SKM-1 treated with dmso at 0.1 percent for 144 hours (cell line): ENCODE measurements around the gene CRYBB1.

Experiments
- DNase-seq: peaks from one replicate; lab custom pipeline; 2025; ENCODE audit not compliant: unreplicated experiment; lab: John Stamatoyannopoulos, UW

Gene CRYBB1

DNA sequence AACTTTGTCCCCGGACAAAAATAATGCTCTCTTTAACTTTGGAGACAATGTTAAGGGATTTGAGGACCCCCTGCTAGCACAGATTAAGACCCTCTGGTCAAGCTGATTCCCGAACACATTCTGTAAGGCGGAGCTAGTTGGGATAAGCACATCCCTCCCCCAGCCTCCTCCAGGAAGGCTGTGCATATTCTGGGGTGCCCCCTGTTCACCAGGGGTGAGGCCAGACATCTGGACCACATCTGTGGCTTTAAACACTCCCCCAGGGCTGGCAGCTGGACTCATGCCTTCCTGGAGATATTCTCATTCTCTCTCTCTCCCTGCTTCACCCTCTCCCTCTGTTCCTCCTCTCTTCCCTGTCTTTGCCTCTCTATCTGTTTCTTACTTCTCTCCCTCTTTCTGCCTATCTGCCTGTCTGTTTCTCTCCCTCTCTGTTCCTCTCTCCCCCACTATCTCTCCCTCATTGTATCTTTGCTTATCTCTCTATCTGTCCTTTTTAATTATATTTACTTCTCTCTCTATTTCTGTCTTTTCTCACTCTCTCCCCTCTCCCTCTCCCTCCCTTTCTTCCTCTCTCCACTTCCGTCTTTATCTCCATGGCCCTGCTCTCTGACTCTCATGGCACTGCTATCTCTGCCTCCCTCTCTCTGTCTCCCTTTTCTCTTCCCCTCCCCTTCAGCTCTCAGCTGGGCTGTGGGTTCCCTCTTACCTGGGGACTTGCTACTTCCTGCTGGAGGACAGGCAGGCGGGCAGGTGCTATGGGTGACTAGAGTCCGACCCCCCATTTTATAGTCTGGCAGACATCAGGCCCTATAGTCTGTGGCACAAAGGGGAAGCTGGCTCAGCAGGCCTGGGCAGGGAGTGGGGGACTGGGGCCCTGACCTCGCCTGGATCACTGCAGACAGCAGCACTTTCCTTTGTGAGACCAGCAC, at the start of gene CRYBB1:
TSS of gene CRYBB1 (minus strand) at position 757 of the 929 bp plus-strand sequence. CDS start 1,708 bp downstream, outside the sequence.
- DNase-seq = peak; percentile 54

DNA sequence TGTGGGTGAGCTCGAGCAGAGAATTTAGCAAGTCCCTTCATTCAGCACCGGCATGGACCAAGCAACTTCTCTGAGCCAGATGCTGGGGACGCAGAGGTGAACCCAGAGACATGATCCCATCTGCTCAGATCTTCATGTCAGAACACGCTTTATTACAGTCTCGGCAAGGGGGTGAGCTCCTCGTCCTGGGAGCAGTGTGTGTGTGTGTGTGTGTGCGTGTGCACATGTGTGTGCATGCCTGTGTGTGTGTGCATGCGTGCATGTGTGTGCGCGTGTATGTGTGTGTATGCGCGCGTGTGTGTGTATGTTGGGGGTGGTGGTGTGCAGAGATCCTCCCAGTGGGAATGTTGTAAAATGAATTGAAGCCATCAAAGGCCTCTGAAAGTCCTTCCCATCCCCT, 49.3 kb upstream of the CRYBB1 start:
- no peak for DNase-seq

DNA sequence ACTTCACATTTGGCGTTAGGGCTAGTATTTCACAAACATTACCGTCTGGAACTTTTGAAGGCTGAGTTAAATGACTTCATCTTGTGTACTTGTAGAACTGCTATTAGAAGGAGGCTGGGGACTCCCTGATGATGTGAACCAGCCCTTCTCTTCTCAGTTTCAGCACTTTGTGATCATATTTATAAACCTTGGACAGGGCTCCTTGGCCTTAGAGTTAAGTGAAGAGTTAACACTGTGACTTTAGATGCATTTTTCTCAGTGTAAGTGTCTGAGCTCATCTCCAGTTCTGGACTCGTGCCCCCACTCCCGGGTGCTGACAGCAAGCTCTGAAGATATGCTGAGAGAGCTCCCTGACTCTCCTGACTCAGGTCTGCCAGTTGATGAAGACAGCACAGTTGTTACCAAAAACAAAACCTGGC, 48.0 kb upstream of the CRYBB1 start:
- DNase-seq = no peak

DNA sequence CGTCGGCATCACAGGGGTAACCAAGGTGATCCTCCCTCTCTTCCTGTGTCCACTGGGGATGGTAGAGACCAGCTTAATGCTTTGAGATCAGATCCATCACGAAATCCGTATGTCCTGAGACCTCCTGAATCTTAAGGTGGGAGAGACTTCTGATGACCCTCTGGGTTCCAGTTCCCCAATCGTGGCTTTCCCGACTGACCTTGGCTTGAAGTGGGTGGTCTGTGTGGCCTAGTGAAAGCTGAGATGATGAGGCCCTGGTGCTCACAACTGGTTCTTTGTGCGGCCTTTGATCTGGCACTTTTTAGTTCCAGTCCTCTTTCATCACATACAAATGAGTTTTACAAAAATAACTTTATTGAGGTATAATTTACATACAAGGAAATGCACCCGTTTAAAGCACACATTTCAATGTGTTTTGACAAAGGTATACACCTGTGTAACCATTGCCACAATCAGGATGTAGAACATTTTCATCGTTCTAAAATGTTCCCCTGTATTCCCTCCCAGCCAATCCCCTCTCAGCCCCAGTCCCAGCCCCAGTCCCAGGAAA, 45.6 kb upstream of the CRYBB1 start:
- DNase-seq = no peak

DNA sequence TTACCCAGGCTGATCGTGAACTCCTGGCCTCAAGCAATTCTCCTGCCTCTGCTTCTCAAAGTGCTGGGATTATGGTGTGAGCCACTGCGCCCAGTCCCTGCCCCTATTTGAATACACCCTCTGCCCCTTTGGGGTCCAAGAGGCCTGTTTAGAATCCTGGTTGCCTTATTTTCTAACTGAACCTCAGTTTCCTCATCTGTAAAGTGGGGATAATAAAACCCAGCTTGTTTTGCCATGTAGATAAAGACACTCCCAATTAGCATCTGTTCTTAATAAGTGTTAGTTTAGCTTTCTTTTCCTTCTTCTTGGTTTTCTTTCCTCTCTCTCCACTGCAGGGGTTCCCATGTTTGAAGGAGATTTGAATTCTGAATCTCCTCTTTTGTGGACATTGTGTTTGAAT, 44.3 kb upstream of the CRYBB1 start:
- no peak for DNase-seq

DNA sequence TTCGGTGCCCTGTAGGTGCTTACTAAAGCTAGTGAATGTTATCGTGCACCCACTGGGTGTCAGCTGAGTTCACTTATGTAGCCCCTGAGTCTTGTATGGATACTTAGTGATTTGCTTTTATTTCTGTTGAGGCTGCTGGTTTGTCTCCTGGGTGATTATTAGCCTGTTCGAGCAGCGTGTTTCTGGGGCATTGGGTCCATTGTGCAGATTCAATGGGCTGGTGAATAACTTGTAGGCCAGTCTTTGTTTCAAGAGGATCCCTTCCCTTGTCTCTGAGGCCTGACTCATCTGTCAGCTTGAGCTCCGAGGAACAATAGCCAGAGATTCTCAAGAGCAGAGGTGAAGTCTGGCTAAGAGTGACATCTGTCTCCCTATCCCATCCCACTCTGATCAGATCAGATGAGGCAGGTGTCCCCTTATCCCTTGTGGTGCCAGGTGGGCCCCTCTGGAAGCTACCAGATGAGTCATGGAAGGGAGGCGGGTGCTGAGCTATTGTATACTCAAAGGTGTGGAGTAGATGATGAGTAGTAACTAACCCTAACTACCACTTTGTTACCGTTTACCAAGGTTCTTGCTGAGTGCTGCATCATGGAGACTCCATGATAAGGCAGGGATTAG, 43.2 kb upstream of the CRYBB1 start:
- DNase-seq = no peak

DNA sequence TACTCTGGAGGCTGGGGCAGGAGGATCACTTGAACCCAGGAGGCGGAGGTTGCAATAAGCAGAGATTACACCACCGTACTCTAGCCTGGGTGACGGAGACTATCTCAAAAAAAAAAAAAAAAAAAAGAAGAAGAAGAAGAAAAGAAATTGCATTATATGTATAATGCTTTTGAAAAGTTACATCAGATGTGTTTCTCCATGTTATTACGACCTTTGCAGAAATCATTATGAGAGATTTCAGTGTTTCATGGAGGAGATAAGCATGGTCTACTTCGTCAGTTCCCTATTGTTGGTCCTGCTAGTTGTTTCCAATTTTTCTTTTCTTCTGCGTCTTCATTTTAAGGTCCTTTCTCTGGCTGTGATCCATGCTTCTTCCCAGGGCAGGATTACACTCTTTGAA, 42.5 kb upstream of the CRYBB1 start:
- peak; percentile 5 for DNase-seq

DNA sequence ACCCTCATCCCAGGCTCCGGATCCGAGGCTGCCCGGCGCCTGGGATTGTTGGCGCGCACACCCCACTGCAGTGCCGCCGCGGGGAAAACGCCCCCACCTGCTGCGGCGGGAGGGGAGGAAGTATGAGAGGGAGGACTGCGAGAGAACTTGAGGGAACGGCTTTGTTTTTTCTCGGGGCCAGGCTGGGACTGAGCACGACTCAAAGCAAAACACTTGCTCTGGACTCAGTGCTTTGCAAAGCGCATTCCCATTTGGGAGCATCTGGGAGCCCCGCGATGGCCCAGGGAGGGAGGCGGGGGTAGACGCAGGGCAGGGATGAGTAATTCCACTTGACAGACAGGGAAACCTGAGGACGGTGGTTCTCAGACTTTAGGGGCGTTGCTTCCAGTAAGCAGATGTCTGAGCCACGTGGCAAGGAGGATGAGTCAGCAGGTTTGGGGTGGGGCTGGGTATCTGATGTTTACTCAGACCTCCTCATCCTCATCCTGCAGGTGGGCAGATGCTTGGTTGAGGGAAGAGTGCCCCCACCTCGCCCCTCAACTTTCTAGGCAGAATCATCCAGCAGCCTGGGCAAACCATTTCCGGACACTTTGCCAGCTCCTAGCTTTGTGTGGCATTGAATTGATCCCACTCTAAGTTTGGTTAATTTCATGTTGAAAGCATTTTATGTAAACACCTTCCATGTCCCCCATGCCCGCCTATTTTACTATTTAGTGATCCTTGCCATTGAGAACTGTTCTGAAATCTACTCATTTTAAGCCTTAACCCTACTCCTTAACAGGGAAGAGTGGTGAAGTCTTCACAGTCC, 41.0 kb upstream of the CRYBB1 start:
- DNase-seq = peak; percentile 57

DNA sequence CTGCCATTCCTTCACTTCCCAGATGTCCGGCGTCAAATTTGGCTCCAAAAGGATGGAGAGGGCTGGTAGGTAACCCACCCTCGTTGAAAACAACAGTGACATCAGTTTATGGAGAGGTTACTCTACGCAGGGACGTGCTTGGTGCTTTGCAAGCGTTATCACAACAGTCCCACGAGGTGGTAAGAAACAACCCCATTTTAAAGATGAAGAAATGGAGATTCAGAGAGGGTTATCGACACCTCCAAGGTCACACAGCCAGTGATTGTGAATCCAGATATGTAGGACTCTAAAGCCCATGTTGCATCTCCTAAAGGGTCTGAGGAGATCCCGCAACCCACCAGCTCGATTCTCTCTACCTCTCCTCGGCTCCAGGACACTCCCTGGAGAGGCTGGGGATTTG, 40.3 kb upstream of the CRYBB1 start:
- DNase-seq = no peak

DNA sequence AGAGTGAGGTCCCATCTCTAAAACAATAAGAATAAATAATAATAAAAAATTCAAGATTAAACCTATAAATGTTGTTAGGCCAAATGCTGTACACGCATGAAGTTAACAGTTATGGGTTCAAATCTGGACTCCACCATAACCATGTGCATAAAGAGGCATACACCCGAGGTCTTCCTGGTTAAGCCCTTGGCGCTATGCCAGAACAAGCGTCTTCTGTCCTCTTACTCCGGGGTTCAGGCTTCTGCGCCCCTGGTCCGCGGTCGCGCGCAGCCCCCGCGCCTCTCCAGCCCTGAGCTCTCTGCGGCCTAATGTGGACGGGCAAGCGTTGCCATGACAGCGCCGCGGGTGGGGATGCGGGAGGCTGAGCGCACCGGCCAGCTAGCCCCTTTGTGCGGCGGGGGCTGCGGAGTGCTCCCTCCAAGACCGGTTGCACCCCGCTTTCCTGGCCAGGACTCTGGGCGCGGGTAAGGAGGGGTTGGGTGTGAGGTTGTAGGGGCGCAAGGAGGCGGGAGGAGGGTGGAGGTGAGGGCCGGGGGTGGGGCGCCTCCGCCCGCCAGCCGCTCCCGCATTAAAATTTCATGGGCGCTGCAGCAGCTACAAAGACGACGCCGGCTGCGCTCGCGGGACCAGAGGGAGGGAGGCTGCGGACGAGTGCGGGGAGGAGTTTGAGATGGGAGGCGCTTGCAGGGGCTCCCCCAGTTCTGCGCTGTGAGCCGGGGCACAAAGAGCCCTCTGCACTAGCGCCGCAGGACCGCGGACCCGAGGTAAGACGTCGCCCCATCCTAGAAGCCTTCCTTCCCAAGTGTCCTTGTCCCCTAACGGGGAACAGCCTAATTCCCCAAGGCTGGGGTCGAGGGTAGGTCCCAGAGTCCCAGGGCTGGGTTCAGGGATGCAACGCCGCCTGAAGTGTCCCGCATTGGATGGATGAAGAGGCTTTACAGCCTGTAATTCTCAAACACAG, 39.3 kb upstream of the CRYBB1 start, which contains the start of gene MIAT:
TSS of gene MIAT (plus strand) at position 698 of the 961 bp plus-strand sequence.
- DNase-seq = no peak

DNA sequence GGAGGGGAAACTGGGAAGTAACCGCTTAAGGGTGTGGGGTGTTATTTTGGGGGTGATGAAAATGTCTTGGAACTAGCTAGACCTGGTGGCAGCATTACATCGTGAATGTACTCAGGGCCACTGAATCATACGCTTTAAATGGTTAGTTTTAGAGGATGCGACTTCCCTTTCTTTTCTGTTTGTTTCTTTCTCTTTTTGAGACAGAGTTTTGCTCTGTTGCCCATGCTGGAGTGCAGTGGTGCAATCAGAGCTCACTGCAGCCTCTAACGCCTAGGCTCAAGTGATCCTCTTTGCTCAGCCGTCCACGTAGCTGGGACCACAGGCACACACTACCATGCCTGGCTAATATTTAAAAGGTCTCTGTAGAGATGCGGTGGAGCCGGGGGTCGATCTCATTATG, 34.0 kb upstream of the CRYBB1 start:
- no peak for DNase-seq

DNA sequence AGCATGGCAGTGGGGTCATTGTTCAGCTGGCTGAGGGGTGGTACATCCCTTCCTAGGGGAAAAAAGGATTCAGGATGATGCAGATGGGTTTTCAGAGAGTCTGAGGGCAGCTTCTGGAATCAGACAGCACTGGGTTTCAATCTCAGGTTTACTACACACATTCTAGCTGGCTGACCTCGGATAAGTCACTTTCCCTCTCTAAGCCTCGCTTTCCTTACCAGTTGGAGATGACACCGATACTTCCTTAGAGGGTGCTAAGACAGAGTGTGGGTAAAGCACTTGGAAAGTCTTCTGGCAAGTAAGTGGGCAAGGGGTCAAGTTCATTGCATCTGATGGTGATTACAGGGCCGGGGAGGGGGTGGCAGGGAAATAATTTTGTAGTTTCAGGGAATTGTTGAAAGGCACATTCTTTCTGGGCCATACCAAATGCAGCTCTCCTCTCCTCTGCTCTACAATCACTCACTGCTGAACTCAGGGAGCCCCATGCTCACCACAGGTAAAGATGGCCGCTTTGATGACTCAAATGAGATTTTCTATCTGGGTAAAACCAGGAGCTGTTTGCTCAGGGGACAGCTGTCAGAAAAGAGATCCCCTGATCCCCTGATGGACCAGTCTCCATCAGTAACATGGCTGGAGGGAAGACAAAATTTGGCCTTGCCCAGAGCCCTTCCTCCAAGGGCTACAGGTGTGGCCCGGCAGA, 33.0 kb upstream of the CRYBB1 start:
- no peak for DNase-seq

DNA sequence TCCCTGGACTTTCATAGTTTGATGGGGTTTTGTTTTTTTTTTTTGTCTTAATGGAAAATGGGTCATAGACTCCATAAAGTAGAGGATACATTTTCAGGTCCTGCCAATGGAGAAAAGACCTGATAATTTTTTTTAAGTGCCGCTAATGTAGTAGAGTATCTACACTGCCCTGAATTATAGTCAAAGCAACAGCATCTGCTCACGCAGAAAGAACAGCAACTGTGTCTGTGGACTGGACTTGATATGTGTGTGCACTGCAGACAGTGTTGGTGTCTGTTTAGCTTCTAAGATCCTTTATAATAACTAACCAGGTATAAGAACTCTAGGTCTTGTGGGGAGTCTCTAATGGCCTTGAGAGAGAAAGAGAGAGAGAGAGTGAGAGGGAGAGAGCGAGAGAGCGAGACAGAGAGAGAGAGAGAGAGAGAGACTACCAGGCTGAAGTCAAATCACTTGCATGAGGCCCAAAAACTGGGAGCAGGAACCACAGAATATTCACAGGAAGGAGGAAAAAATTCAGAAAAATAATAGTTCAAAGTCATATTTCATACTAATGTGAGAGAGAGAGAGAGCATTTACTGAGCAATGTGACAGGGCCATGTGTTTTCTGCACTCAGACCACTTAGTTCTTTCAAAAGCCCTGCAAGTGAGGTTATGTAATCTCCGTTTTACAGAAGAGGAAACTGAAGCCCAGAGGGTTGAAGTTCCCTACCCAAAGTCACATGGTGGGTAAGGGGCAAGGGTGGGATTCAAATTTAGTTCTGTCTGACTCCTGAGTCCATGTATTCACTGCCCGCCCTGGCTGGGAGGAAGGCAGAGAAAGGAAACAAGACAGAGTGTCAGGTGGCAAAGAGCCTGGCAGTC, 30.9 kb upstream of the CRYBB1 start:
- peak; percentile 93 for DNase-seq

DNA sequence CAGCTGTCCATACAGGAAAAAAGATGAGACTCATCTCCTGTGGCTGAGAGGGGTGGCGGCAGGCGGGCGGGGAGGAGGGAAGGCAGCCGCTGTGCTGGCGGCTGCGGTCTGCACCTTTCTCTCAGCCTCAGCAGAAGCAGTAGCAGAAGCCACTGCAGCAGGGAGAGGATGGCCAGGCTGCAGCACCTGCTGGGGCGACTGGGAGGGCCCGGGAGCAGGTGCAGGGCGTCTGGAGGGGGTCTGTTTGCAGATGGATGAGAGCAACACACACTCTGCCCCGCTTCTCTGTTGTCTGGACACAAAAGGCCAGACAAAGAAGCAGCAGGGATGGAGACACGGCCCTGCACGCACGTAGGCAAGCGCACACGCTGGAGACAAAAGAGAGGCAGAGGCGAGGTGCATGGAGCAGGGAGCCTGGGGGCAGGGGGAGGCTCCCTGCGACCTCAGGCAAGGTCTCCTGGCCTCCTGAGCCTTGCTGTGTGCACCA, 30.2 kb upstream of the CRYBB1 start:
- no peak for DNase-seq

DNA sequence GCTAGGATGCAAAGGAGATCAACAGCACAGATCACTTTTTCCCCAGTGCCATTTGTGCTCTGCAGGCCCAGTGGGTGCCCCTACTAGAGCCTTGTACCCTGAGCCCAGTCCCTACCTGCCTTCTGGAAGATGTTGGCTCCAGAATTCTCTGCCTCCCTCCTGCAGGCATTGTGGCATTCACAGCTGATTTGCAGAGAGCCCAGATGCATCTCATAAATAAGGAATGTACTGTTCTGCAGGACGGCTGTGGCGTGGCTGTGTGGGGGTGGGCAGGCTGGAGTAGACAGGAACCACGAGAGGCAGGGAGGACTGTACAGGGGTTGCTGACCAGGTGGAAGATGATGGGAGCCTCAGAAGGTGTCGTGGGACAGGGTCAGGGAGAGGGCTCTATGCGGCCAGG, 28.3 kb upstream of the CRYBB1 start:
- DNase-seq = no peak

DNA sequence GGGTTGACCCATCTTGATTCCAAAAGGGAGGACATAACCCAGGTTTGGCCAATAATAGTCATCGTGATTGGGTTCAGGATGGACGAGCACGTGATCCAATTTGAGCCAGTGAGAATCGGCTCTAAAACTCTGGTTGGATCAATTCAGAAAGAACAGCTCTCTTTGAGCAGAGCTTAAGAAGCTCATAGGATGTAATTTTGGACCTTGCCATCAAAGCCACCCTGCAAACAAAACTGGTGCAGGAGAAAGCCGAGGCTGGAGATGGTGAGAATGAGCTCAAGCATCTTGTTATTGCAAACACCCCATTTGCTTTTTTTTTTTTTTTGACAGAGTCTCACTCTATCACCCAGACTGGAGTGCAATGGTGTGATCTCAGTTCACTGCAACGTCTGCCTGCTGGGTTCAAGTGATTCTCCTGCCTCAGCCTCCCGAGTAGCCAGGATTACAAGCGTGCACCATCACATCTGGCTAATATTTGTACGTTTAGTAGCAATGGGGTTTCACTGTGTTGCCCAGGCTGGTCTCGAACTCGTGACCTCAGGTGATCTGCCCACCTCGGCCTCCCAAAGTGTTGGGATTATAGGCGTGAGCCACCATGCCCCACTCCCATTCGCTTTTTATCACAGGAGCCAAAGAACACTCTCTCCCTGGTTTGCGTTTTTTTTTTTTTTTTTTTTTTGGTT, 25.7 kb upstream of the CRYBB1 start:
- no peak for DNase-seq

DNA sequence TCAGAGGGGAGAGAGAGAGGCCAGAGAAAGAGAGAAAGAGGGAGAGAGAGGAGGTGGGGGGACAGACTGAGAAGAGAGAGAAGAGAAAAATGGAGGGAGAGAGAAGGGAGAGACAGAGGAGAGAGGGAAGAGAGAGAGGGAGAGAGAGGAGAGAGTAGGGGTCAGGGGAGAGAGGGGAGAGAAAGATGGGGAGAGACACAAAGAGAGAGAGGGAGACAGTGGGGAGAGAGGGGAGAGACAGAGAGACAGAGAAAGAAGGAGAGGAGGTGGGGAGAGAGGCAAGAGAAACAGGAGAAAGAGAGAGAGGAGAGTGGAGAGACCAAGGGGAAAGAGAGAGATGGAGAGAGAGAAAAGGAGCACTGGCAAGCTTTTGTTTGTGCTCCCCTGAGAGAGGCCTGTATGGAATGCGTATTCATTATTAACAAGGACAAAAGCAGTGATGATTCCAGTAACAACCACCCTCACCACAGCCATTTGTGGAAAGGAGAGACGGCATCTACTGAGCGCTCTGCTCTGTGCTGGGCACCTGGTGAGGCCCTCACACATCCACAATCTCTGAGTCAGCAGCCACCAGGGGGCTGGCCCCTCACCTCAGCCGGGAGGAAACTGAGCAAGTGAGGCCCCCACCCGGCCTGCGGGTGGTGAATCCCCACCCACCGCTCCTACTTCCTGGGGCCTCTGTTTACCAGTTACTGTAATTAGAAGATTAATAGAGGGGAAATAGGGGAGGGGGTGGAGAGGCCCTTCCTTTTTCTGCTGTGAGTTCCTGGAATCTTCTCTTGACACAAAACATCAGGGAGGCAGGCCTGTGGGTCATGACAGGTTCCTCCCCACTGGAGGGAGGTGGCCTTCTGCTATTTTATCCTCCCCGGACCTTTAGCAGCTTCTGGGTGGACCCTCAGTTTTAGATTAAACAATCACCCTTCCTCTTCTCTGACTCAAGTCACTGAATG, 24.9 kb upstream of the CRYBB1 start:
- DNase-seq = no peak
